Upper lobe of left lung (tissue), 4 donors: ENCODE results near the gene ASB13.

ENCODE experiments used
- POLR2A ChIP-seq, 4 donors: fragments of 450-650 bp; IDR thresholded peaks; one replicate each; pipeline ENCODE4 v1.5.1; 2016 to 2017; ENCODE audit warnings: antibody characterized with exemption in 4 of 4, mild to moderate bottlenecking in 2 of 4
- TF ChIP-seq, protein P1 (sequence below), 6 experiments: fragments of 450-650 bp in 4 of 6; fragments of 200-600 bp in 2 of 6; sonication (generic) in 2 of 6; IDR thresholded peaks; one replicate each; pipeline ENCODE4 v1.5.1; 2016 to 2019; ENCODE audit warnings: antibody characterized with exemption in 6 of 6

DNA sequence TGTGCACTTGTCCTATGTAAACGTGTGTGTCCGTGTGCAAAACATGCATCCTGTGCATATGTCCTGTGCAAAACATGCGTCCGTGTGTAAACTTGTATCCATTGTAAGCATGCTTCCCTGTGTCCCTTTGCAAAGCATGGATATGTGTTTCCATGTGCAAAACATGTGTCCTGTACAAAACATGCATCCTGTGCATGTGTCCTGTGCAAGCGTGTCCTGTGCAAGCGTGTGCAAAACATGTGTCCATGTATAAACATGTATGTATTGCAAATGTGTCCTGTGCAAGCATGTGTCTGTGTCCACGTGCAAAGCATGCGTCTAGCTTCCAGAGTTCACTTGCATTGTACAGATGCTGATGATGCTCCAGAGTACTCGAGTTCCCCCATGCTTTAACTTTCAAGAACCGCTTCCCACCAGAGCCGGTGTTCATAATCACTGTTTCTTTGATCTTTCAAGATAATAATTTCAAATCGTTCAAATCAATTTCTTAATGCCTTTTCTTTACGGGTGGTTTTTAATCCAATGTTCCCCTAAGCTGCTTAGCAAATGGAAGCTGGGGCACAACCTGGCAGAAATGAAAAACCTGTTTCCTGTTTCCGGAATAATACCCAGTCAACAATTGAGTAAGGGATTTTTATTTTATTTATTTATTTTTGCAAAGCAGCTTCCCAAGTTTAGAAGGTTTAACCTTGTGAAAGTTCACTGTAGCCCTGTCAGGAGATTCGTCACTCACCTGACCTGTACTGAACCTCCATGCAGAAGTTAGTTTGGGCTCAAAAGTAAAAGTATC is 641 bp upstream of the ASB13 start:
- TF ChIP-seq, protein P1, sequence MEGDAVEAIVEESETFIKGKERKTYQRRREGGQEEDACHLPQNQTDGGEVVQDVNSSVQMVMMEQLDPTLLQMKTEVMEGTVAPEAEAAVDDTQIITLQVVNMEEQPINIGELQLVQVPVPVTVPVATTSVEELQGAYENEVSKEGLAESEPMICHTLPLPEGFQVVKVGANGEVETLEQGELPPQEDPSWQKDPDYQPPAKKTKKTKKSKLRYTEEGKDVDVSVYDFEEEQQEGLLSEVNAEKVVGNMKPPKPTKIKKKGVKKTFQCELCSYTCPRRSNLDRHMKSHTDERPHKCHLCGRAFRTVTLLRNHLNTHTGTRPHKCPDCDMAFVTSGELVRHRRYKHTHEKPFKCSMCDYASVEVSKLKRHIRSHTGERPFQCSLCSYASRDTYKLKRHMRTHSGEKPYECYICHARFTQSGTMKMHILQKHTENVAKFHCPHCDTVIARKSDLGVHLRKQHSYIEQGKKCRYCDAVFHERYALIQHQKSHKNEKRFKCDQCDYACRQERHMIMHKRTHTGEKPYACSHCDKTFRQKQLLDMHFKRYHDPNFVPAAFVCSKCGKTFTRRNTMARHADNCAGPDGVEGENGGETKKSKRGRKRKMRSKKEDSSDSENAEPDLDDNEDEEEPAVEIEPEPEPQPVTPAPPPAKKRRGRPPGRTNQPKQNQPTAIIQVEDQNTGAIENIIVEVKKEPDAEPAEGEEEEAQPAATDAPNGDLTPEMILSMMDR (IDR thresholded peaks at IDR 0.05), result no peak
- no peak for TF ChIP-seq POLR2A (IDR thresholded peaks at IDR 0.05)
